GM23248 (cell line): Measurements from ENCODE around the gene ZNF334. TPM values are rescaled to one million over a fixed set of nuclear protein-coding genes. Genes with fewer than 3 reads are reported as not detected.

Experiments
- DNase-seq: peaks from one replicate; pipeline ENCODE4 v3.0.0-alpha.2; 2015
- H2AFZ ChIP-seq: fragments of 200-600 bp; sonication (generic); 2 replicates; pipeline ENCODE4 v1.6.1; 2016; ENCODE audit warnings: antibody characterized with exemption
- H3F3A ChIP-seq: fragments of 200-600 bp; sonication (generic); 2 replicates; pipeline ENCODE4 v1.6.1; 2016; ENCODE audit warnings: mild to moderate bottlenecking, antibody characterized with exemption, mixed run types; ENCODE audit not compliant: insufficient read depth
- H3K27ac ChIP-seq: fragments of 200-600 bp; sonication (generic); 2 replicates; pipeline ENCODE4 v1.5.1; 2016; ENCODE audit warnings: mild to moderate bottlenecking
- H3K27me3 ChIP-seq: fragments of 200-600 bp; sonication (generic); replicated peaks from 2 replicates; pipeline ENCODE4 v1.6.1; 2016; ENCODE audit warnings: mild to moderate bottlenecking; ENCODE audit not compliant: insufficient read depth
- H3K36me3 ChIP-seq: fragments of 200-600 bp; sonication (generic); 2 replicates; pipeline ENCODE4 v1.6.1; 2016; ENCODE audit warnings: low read depth, mild to moderate bottlenecking
- H3K4me1 ChIP-seq: fragments of 200-600 bp; sonication (generic); 2 replicates; pipeline ENCODE4 v1.6.1; 2016; ENCODE audit warnings: mild to moderate bottlenecking; ENCODE audit not compliant: insufficient read depth
- H3K4me2 ChIP-seq: fragments of 200-600 bp; sonication (generic); one replicate; pipeline ENCODE4 v1.6.1; 2016; ENCODE audit warnings: mild to moderate bottlenecking; ENCODE audit not compliant: unreplicated experiment
- H3K4me3 ChIP-seq: fragments of 200-600 bp; sonication (generic); 2 replicates; pipeline ENCODE4 v1.5.1; 2016; ENCODE audit warnings: mild to moderate bottlenecking
- H3K79me2 ChIP-seq: fragments of 200-600 bp; sonication (generic); 2 replicates; pipeline ENCODE4 v1.6.1; 2016; ENCODE audit warnings: mild to moderate bottlenecking; ENCODE audit not compliant: insufficient read depth
- H3K9ac ChIP-seq: fragments of 200-600 bp; sonication (generic); 2 replicates; pipeline ENCODE4 v1.6.1; 2016; ENCODE audit warnings: mild to moderate bottlenecking
- H3K9me2 ChIP-seq: fragments of 200-600 bp; sonication (generic); 2 replicates; pipeline ENCODE4 v1.6.1; 2016; ENCODE audit warnings: mixed run types, mild to moderate bottlenecking, moderate library complexity; ENCODE audit not compliant: insufficient read depth
- H3K9me3 ChIP-seq: fragments of 200-600 bp; sonication (generic); one replicate; pipeline ENCODE4 v1.6.1; 2017; ENCODE audit warnings: low read depth
- H4K20me1 ChIP-seq: fragments of 200-600 bp; sonication (generic); 2 replicates; pipeline ENCODE4 v1.6.0; 2016; ENCODE audit not compliant: insufficient read depth
- EZH2 ChIP-seq: fragments of 200-600 bp; sonication (generic); IDR thresholded peaks from 2 replicates; pipeline ENCODE4 v1.6.1; 2018; ENCODE audit warnings: antibody characterized with exemption, mild to moderate bottlenecking; ENCODE audit not compliant: insufficient read depth, poor library complexity, severe bottlenecking
- EZH2phosphoT487 ChIP-seq: fragments of 200-600 bp; sonication (generic); IDR thresholded peaks from 2 replicates; pipeline ENCODE4 v1.6.1; 2018; ENCODE audit warnings: antibody characterized with exemption, moderate library complexity, mild to moderate bottlenecking, low read depth; ENCODE audit not compliant: insufficient read depth
- WGBS, 2 experiments: methylation state at CpG; one replicate each; pipeline ENCODE4 v1.1.6; 2015 to 2017; ENCODE audit warnings: low lambda C conversion rate in 2 of 2, low coverage in 1 of 2; ENCODE audit errors: missing lambda C conversion rate in 2 of 2; 5-methylcytosine and 5-hydroxymethylcytosine counted together
- in situ Hi-C: fragments of 300-500 bp; cut with MboI; formaldehyde crosslinking; loops from 2 replicates; pipeline ENCODE4 v1.15.0; 2020
- polyA plus RNA-seq: library from polyadenylated mRNA; unstranded; fragments of >200 nt; fragmentation: Nextera tagmentation; extraction: Ambion mirVana; gene quantifications from 2 replicates; pipeline ENCODE4 v1.2.1, GENCODE V29; 2016
- total RNA-seq: library from RNA; depleted of rRNA; stranded (reverse); fragments of >200 nt; shearing (Covaris generic); gene quantifications from 2 replicates; pipeline ENCODE4 v1.2.3, GENCODE V29; 2014

The ZNF334 gene
- total and polyA plus RNA-seq, 2 experiments from 2014 or later = 1.1 to 1.4 TPM

- no peak for DNase-seq
- Histone ChIP-seq H3K9me2 (no peaks in the 10 kb centered on the region), H3K9ac (no peak overlapping the region), H3K79me2 (no peaks in the 10 kb centered on the region), H3K9me3 (no peaks in the 10 kb centered on the region), H3K27ac (no peak overlapping the region), H2AFZ (no peak overlapping the region), H3F3A (no peaks in the 10 kb centered on the region), H3K27me3 (peaks cover 15% of the 10 kb centered on the region), H3K4me3 (no peak overlapping the region), H3K4me2 (no peak overlapping the region), H3K4me1 (no peaks in the 10 kb centered on the region), H3K36me3 (no peaks in the 10 kb centered on the region), H4K20me1 (no peaks in the 10 kb centered on the region)
- TF ChIP-seq EZH2phosphoT487 (no peak), EZH2 (no peak)
- WGBS, 2 experiments = 10 to 20% methylated on average over 1 of the region's 1 CpG
- in situ Hi-C loops = no loop called here
These were observed 35.7 kb downstream of the ZNF334 start for GRCh38 chr20:46477640-46478039.

- Histone ChIP-seq H3K27ac (no peak overlapping the region), H4K20me1 (no peaks in the 10 kb centered on the region), H3K4me1 (no peaks in the 10 kb centered on the region), H3K4me3 (no peak overlapping the region), H3K27me3 (peaks cover 15% of the 10 kb centered on the region), H3F3A (no peaks in the 10 kb centered on the region), H3K4me2 (no peak overlapping the region), H2AFZ (no peak overlapping the region), H3K9me3 (no peaks in the 10 kb centered on the region), H3K79me2 (no peaks in the 10 kb centered on the region), H3K9ac (no peak overlapping the region), H3K36me3 (no peaks in the 10 kb centered on the region), H3K9me2 (no peaks in the 10 kb centered on the region)
- no peak for DNase-seq
- 29 to 36% methylated on average over 2 of the region's 2 CpGs for WGBS, 2 experiments
- TF ChIP-seq EZH2 = no peak
- TF ChIP-seq EZH2phosphoT487 = no peak
- in situ Hi-C loops = no loop called here
These were observed 36.1 kb downstream of the ZNF334 start for GRCh38 chr20:46477225-46477624.

GRCh38 chr20:46468508-46468907 is 44.9 kb downstream of the ZNF334 start:
- no peaks in the 10 kb centered on the region for H3K36me3 ChIP-seq
- WGBS, 2 experiments = 53 to 58% methylated on average over 8 of the region's 8 CpGs
- H3K9me3 ChIP-seq = no peaks in the 10 kb centered on the region
- H3K9ac ChIP-seq = no peak overlapping the region
- no peaks in the 10 kb centered on the region for H3K4me1 ChIP-seq
- no peaks in the 10 kb centered on the region for H3K79me2 ChIP-seq
- TF ChIP-seq EZH2 (no peak), EZH2phosphoT487 (no peak)
- H4K20me1 ChIP-seq = no peaks in the 10 kb centered on the region
- no peak overlapping the region for H3K4me3 ChIP-seq
- H2AFZ ChIP-seq = no peak overlapping the region
- H3K27me3 ChIP-seq = peaks cover 13% of the 10 kb centered on the region
- H3K4me2 ChIP-seq = no peak overlapping the region
- DNase-seq = no peak
- no peaks in the 10 kb centered on the region for H3F3A ChIP-seq
- in situ Hi-C loops = no loop called here
- H3K9me2 ChIP-seq = no peaks in the 10 kb centered on the region
- H3K27ac ChIP-seq = no peak overlapping the region

GRCh38 chr20:46464451-46464850 is 48.9 kb downstream of the ZNF334 start:
- no peaks in the 10 kb centered on the region for H3K79me2 ChIP-seq
- H3K9me2 ChIP-seq = no peaks in the 10 kb centered on the region
- 30 to 49% methylated on average over 3 of the region's 3 CpGs for WGBS, 2 experiments
- no peaks in the 10 kb centered on the region for H3K4me1 ChIP-seq
- H3K36me3 ChIP-seq = no peaks in the 10 kb centered on the region
- no peaks in the 10 kb centered on the region for H4K20me1 ChIP-seq
- no peak overlapping the region for H2AFZ ChIP-seq
- no peaks in the 10 kb centered on the region for H3K9me3 ChIP-seq
- H3K4me2 ChIP-seq = no peak overlapping the region
- H3K27ac ChIP-seq = no peak overlapping the region
- no peaks in the 10 kb centered on the region for H3F3A ChIP-seq
- H3K4me3 ChIP-seq = no peak overlapping the region
- in situ Hi-C loops = no loop called here
- peaks cover 6% of the 10 kb centered on the region; the same call in 1 of the 2 replicates for H3K27me3 ChIP-seq
- no peak for DNase-seq
- TF ChIP-seq EZH2 (no peak), EZH2phosphoT487 (no peak)
- no peak overlapping the region for H3K9ac ChIP-seq

GRCh38 chr20:46463852-46464251 is 49.5 kb downstream of the ZNF334 start:
- no peak overlapping the region for H3K9ac ChIP-seq
- DNase-seq = no peak
- H3K9me2 ChIP-seq = no peaks in the 10 kb centered on the region
- TF ChIP-seq EZH2 (no peak), EZH2phosphoT487 (no peak)
- 32 to 33% methylated on average over 4 of the region's 4 CpGs for WGBS, 2 experiments
- H3K4me1 ChIP-seq = no peaks in the 10 kb centered on the region
- no peak overlapping the region for H3K4me2 ChIP-seq
- in situ Hi-C loops = no loop called here
- H3K9me3 ChIP-seq = no peaks in the 10 kb centered on the region
- H4K20me1 ChIP-seq = no peaks in the 10 kb centered on the region
- no peak overlapping the region for H3K4me3 ChIP-seq
- H3F3A ChIP-seq = no peaks in the 10 kb centered on the region
- no peaks in the 10 kb centered on the region for H3K36me3 ChIP-seq
- H3K27me3 ChIP-seq = peaks cover 12% of the 10 kb centered on the region; the same call in 1 of the 2 replicates
- no peak overlapping the region for H2AFZ ChIP-seq
- no peaks in the 10 kb centered on the region for H3K79me2 ChIP-seq
- H3K27ac ChIP-seq = no peak overlapping the region
